Muscle layer of colon (tissue), 2 donors: ENCODE measurements around the gene MDFIC.
A peak's percentile ranks its signal among the peaks of the same experiment; 100 is the strongest.
"Not testable (repeated sequence)": the region's sequence is repeated elsewhere in the genome, so short reads cannot be mapped to it uniquely, and the experiment has no call there.

Experiments used
- H3K27ac ChIP-seq: one replicate; pipeline ENCODE4 v1.7.0; 2013; ENCODE audit warnings: low read depth, mild to moderate bottlenecking, low read length, moderate library complexity
- H3K27me3 ChIP-seq, 2 donors: one replicate each; pipeline ENCODE4 v1.7.0; 2013; ENCODE audit warnings: low read length in 2 of 2, mild to moderate bottlenecking in 2 of 2; ENCODE audit not compliant: insufficient read depth in 2 of 2, control insufficient read depth in 1 of 2
- H3K36me3 ChIP-seq: one replicate; pipeline ENCODE4 v1.7.0; 2013; ENCODE audit warnings: mild to moderate bottlenecking, low read length; ENCODE audit not compliant: insufficient read depth
- H3K4me1 ChIP-seq: one replicate; pipeline ENCODE4 v1.7.0; 2013; ENCODE audit warnings: mild to moderate bottlenecking, low read length; ENCODE audit not compliant: insufficient read depth
- H3K4me3 ChIP-seq, 2 donors: one replicate each; pipeline ENCODE4 v1.7.0; 2013; ENCODE audit warnings: low read length in 2 of 2, low read depth in 1 of 2, mild to moderate bottlenecking in 1 of 2, moderate library complexity in 1 of 2
- H3K9ac ChIP-seq: one replicate; pipeline ENCODE4 v1.7.0; 2013; ENCODE audit warnings: low read length
- H3K9me3 ChIP-seq: one replicate; pipeline ENCODE4 v1.7.0; 2013; ENCODE audit warnings: mild to moderate bottlenecking, low read length
- donor health status: abdominal sarcoma.
- donor health status: Adenocarcinoma of cecum.

Gene MDFIC

GRCh38 chr7:114922026-114922651, at the start of gene MDFIC:
MDFIC (plus strand) TSS chr7:114922094; CDS start chr7:114923034, 940 bp downstream.
- H3K4me1 ChIP-seq, result peaks cover 17% of the 10 kb centered on the region
- H3K27me3 ChIP-seq, result no peaks in the 10 kb centered on the region
- peak within 1 kb of the TSS; percentile 91 for H3K27ac ChIP-seq
- peak within 1 kb of the TSS; percentile 47 for H3K9ac ChIP-seq
- no peaks in the 10 kb centered on the region for H3K36me3 ChIP-seq
- H3K4me3 ChIP-seq, result peak within 1 kb of the TSS; percentile 83 to 84
- no peaks in the 10 kb centered on the region for H3K9me3 ChIP-seq

GRCh38 chr7:114874170-114874569, 47.7 kb upstream of the MDFIC start:
- Histone ChIP-seq H3K36me3 (no peaks in the 10 kb centered on the region), H3K4me1 (peaks cover 9% of the 10 kb centered on the region), H3K4me3 (no peak overlapping the region), H3K27ac (no peak overlapping the region), H3K9ac (no peak overlapping the region), H3K9me3 (peaks cover 3% of the 10 kb centered on the region), H3K27me3 (no peaks in the 10 kb centered on the region)

- H3K27me3 ChIP-seq, result no peaks in the 10 kb centered on the region
These were observed 46.7 kb upstream of the MDFIC start for GRCh38 chr7:114875186-114875585.

GRCh38 chr7:114879554-114879953, 42.3 kb upstream of the MDFIC start:
- peaks cover 9% of the 10 kb centered on the region for H3K4me1 ChIP-seq
- peaks cover 3% of the 10 kb centered on the region for H3K9me3 ChIP-seq
- H3K9ac ChIP-seq, result no peak overlapping the region

More at GRCh38 chr7:114875186-114875585, 46.7 kb upstream of the MDFIC start:
- peaks cover 9% of the 10 kb centered on the region for H3K4me1 ChIP-seq
- no peak overlapping the region for H3K4me3 ChIP-seq
- H3K36me3 ChIP-seq, result no peaks in the 10 kb centered on the region
- peaks cover 3% of the 10 kb centered on the region for H3K9me3 ChIP-seq
- H3K9ac ChIP-seq, result no peak overlapping the region
- H3K27ac ChIP-seq, result no peak overlapping the region

GRCh38 chr7:114885836-114886235, 36.1 kb upstream of the MDFIC start:
- H3K4me3 ChIP-seq, result no peak overlapping the region
- no peak overlapping the region for H3K9ac ChIP-seq
- no peaks in the 10 kb centered on the region for H3K4me1 ChIP-seq
- no peaks in the 10 kb centered on the region for H3K27me3 ChIP-seq
- H3K27ac ChIP-seq, result no peak overlapping the region
- H3K36me3 ChIP-seq, result no peaks in the 10 kb centered on the region
- H3K9me3 ChIP-seq, result no peaks in the 10 kb centered on the region

More at GRCh38 chr7:114879554-114879953, 42.3 kb upstream of the MDFIC start:
- H3K4me3 ChIP-seq, result no peak overlapping the region
- no peak overlapping the region for H3K27ac ChIP-seq
- H3K27me3 ChIP-seq, result no peaks in the 10 kb centered on the region
- H3K36me3 ChIP-seq, result no peaks in the 10 kb centered on the region

GRCh38 chr7:114886241-114886640, 35.7 kb upstream of the MDFIC start:
- no peak overlapping the region for H3K27ac ChIP-seq
- no peak overlapping the region for H3K9ac ChIP-seq
- no peaks in the 10 kb centered on the region for H3K27me3 ChIP-seq
- H3K9me3 ChIP-seq, result no peaks in the 10 kb centered on the region
- H3K36me3 ChIP-seq, result no peaks in the 10 kb centered on the region
- no peaks in the 10 kb centered on the region for H3K4me1 ChIP-seq
- no peak overlapping the region for H3K4me3 ChIP-seq

GRCh38 chr7:114889116-114889515, 32.8 kb upstream of the MDFIC start:
- not testable (repeated sequence) for H3K27me3 ChIP-seq, H3K27ac ChIP-seq, H3K9ac ChIP-seq, H3K36me3 ChIP-seq, H3K4me3 ChIP-seq, H3K9me3 ChIP-seq, H3K4me1 ChIP-seq

- no peak overlapping the region for H3K4me3 ChIP-seq
- no peaks in the 10 kb centered on the region for H3K27me3 ChIP-seq
- H3K36me3 ChIP-seq, result no peaks in the 10 kb centered on the region
- H3K27ac ChIP-seq, result no peak overlapping the region
- H3K9ac ChIP-seq, result no peak overlapping the region
- no peaks in the 10 kb centered on the region for H3K4me1 ChIP-seq
- H3K9me3 ChIP-seq, result no peaks in the 10 kb centered on the region
These were observed 32.1 kb upstream of the MDFIC start for GRCh38 chr7:114889646-114890285.

- Histone ChIP-seq H3K36me3 (no peaks in the 10 kb centered on the region), H3K27ac (no peak overlapping the region), H3K4me1 (no peaks in the 10 kb centered on the region), H3K4me3 (no peak overlapping the region), H3K9ac (no peak overlapping the region), H3K9me3 (no peaks in the 10 kb centered on the region), H3K27me3 (no peaks in the 10 kb centered on the region)
These were observed 31.3 kb upstream of the MDFIC start for GRCh38 chr7:114890561-114890960.

GRCh38 chr7:114900127-114900526, 21.8 kb upstream of the MDFIC start:
- Histone ChIP-seq H3K4me1 (no peaks in the 10 kb centered on the region), H3K9ac (no peak overlapping the region), H3K9me3 (no peaks in the 10 kb centered on the region), H3K27me3 (no peaks in the 10 kb centered on the region), H3K4me3 (no peak overlapping the region), H3K27ac (no peak overlapping the region), H3K36me3 (no peaks in the 10 kb centered on the region)

- no peaks in the 10 kb centered on the region for H3K27me3 ChIP-seq
- H3K4me1 ChIP-seq, result no peaks in the 10 kb centered on the region
- H3K9me3 ChIP-seq, result no peaks in the 10 kb centered on the region
- no peak overlapping the region for H3K4me3 ChIP-seq
- H3K36me3 ChIP-seq, result no peaks in the 10 kb centered on the region
- no peak overlapping the region for H3K27ac ChIP-seq
- H3K9ac ChIP-seq, result no peak overlapping the region
These were observed 20.1 kb upstream of the MDFIC start for GRCh38 chr7:114901771-114902170.

- Histone ChIP-seq H3K4me3 (no peak overlapping the region), H3K9ac (no peak overlapping the region), H3K27me3 (no peaks in the 10 kb centered on the region), H3K27ac (no peak overlapping the region), H3K36me3 (no peaks in the 10 kb centered on the region), H3K4me1 (no peaks in the 10 kb centered on the region), H3K9me3 (no peaks in the 10 kb centered on the region)
These were observed 18.8 kb upstream of the MDFIC start for GRCh38 chr7:114903131-114903530.
